PC-9 (cell line): ENCODE data around the gene LUC7L. TPM values are rescaled to one million over a fixed set of nuclear protein-coding genes. Genes with fewer than 3 reads are reported as not detected.
"Not testable (repeated sequence)": the region's sequence is repeated elsewhere in the genome, so short reads cannot be mapped to it uniquely, and the experiment has no call there.

Experiments
- BruUV-seq: library from RNA; stranded (reverse); fragments of 400-500 nt; replicated peaks from 2 replicates; lab custom pipeline; 2021; lab: Mats Ljungman, UMichigan
- CTCF ChIA-PET: fragments of 300-600 bp; sonication (Branson Sonifier 250); formaldehyde crosslinking; loops from one replicate; lab custom pipeline; 2022; ENCODE audit warnings: antibody characterized with exemption; lab: Charles Lee
- POLR2A ChIA-PET: fragments of 300-600 bp; sonication (Branson Sonifier 250); formaldehyde crosslinking; loops from one replicate; lab custom pipeline; 2022; ENCODE audit warnings: antibody characterized with exemption; ENCODE audit not compliant: unreplicated experiment; lab: Charles Lee
- DNase-seq, 2 experiments: peaks; one replicate each; pipeline versions ENCODE4 v3.0.0 to v3.0.0-alpha.2; 2015 to 2022; ENCODE audit warnings: mixed read lengths in 1 of 2
- H2AFZ ChIP-seq: fragments of 200-600 bp; sonication (generic); 2 replicates; pipeline ENCODE4 v1.8.1; 2017; ENCODE audit warnings: antibody characterized with exemption
- H3F3A ChIP-seq: fragments of 200-600 bp; sonication (generic); 2 replicates; pipeline ENCODE4 v1.8.1; 2017; ENCODE audit warnings: antibody characterized with exemption, mild to moderate bottlenecking, low read depth; ENCODE audit not compliant: insufficient read depth
- H3K27ac ChIP-seq: fragments of 200-600 bp; sonication (generic); 2 replicates; pipeline ENCODE4 v1.6.1; 2016; ENCODE audit warnings: mixed run types
- H3K27me3 ChIP-seq: fragments of 200-600 bp; sonication (generic); 2 replicates; pipeline ENCODE4 v1.6.1; 2016; ENCODE audit warnings: low read depth, mixed run types; ENCODE audit not compliant: insufficient read depth
- H3K36me3 ChIP-seq: fragments of 200-600 bp; sonication (generic); 2 replicates; pipeline ENCODE4 v1.6.1; 2016; ENCODE audit warnings: low read depth, mixed run types
- H3K4me1 ChIP-seq: fragments of 200-600 bp; sonication (generic); replicated peaks from 2 replicates; pipeline ENCODE4 v1.6.1; 2016; ENCODE audit warnings: mixed run types; ENCODE audit not compliant: insufficient read depth
- H3K4me2 ChIP-seq: fragments of 200-600 bp; sonication (generic); 2 replicates; pipeline ENCODE4 v1.6.1; 2017; ENCODE audit warnings: mixed run types
- H3K4me3 ChIP-seq: fragments of 200-600 bp; sonication (generic); 2 replicates; pipeline ENCODE4 v1.6.1; 2016; ENCODE audit warnings: mixed run types
- H3K79me2 ChIP-seq: fragments of 200-600 bp; sonication (generic); 2 replicates; pipeline ENCODE4 v1.6.1; 2017; ENCODE audit warnings: low read depth, mixed run types
- H3K9me2 ChIP-seq: fragments of 200-600 bp; sonication (generic); 2 replicates; pipeline ENCODE4 v1.8.1; 2017; ENCODE audit warnings: mild to moderate bottlenecking; ENCODE audit not compliant: insufficient read depth
- H3K9me3 ChIP-seq: fragments of 200-600 bp; sonication (generic); 2 replicates; pipeline ENCODE4 v1.8.1; 2016; ENCODE audit warnings: low read depth; ENCODE audit not compliant: insufficient read depth
- H4K20me1 ChIP-seq: fragments of 200-600 bp; sonication (generic); 2 replicates; pipeline ENCODE4 v1.8.1; 2017; ENCODE audit not compliant: insufficient read depth
- EZH2 ChIP-seq: fragments of 200-600 bp; sonication (generic); IDR thresholded peaks from 2 replicates; pipeline ENCODE4 v1.8.0; 2017; ENCODE audit warnings: antibody characterized with exemption, low read depth
- intact Hi-C: fragments of 100-400 bp; cut with micrococcal nuclease; formaldehyde crosslinking; loops from one replicate; pipeline ENCODE4 v1.10.0; 2022; ENCODE audit not compliant: unreplicated experiment
- total RNA-seq: library from RNA; stranded (reverse); gene quantifications from 2 replicates; pipeline ENCODE4 v1.2.3, GENCODE V29; 2021
- TF ChIP-seq, protein P1 (sequence below): fragments of 200-600 bp; sonication (generic); conservative IDR thresholded peaks from 2 replicates; pipeline ENCODE4 v1.6.1; 2017; ENCODE audit warnings: mixed run types, antibody characterized with exemption, mild to moderate bottlenecking, moderate library complexity

The LUC7L gene
- total RNA-seq, 1 experiment from 2014 or later = 64.3 TPM

DNA sequence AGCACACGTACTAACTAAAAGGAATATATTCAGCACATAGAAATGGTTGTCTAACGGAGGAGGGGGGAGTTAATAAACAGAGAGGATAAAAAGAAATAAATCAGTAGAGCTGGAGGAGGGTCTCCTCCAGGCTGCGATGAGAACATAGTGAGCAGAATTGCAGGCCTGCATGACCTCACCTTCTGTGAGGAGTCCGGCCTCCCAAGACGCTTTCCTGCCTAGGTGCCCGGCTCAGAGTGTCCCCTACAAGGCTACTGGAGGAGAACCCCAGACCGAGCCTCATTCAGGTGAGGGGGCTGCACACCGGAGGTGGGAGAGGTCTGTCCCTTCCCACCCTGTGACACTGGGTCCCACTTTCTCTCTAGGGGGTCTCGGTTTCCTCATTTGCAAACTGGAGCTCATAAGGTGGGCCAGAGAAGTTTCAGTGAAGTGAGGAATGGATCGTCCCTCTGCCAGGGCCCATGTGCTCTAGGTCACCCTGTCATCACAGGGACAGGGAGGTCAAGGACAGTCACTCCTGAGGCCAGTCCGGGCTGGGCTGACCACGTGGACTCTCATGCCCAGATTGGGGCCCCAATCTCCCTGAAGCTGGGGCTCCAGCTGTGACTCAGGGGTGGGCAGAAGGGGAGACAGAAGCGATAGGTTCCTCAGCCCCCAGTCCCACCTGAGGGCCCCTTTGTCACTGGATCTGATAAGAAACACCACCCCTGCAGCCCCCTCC lies 66.8 kb downstream of the LUC7L start:
- H3K4me1 ChIP-seq = no peaks in the 10 kb centered on the region
- CTCF ChIA-PET = no interaction called here
- TF ChIP-seq, protein P1, sequence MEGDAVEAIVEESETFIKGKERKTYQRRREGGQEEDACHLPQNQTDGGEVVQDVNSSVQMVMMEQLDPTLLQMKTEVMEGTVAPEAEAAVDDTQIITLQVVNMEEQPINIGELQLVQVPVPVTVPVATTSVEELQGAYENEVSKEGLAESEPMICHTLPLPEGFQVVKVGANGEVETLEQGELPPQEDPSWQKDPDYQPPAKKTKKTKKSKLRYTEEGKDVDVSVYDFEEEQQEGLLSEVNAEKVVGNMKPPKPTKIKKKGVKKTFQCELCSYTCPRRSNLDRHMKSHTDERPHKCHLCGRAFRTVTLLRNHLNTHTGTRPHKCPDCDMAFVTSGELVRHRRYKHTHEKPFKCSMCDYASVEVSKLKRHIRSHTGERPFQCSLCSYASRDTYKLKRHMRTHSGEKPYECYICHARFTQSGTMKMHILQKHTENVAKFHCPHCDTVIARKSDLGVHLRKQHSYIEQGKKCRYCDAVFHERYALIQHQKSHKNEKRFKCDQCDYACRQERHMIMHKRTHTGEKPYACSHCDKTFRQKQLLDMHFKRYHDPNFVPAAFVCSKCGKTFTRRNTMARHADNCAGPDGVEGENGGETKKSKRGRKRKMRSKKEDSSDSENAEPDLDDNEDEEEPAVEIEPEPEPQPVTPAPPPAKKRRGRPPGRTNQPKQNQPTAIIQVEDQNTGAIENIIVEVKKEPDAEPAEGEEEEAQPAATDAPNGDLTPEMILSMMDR = no peak
- TF ChIP-seq EZH2 = no peak
- POLR2A ChIA-PET = no interaction called here
- H3K9me3 ChIP-seq = no peaks in the 10 kb centered on the region
- no peak overlapping the region for H2AFZ ChIP-seq
- peaks cover 31% of the 10 kb centered on the region for H3K27me3 ChIP-seq
- BruUV-seq = no TSS peak
- H3K36me3 ChIP-seq = no peaks in the 10 kb centered on the region
- no peaks in the 10 kb centered on the region for H4K20me1 ChIP-seq
- intact Hi-C loops = no loop called here
- H3K4me2 ChIP-seq = no peak overlapping the region
- DNase-seq = no peak
- no peaks in the 10 kb centered on the region for H3K79me2 ChIP-seq
- no peak overlapping the region for H3K27ac ChIP-seq
- no peaks in the 10 kb centered on the region for H3K9me2 ChIP-seq
- peaks cover 6% of the 10 kb centered on the region; the same call in 1 of the 2 replicates for H3F3A ChIP-seq
- H3K4me3 ChIP-seq = no peak overlapping the region

DNA sequence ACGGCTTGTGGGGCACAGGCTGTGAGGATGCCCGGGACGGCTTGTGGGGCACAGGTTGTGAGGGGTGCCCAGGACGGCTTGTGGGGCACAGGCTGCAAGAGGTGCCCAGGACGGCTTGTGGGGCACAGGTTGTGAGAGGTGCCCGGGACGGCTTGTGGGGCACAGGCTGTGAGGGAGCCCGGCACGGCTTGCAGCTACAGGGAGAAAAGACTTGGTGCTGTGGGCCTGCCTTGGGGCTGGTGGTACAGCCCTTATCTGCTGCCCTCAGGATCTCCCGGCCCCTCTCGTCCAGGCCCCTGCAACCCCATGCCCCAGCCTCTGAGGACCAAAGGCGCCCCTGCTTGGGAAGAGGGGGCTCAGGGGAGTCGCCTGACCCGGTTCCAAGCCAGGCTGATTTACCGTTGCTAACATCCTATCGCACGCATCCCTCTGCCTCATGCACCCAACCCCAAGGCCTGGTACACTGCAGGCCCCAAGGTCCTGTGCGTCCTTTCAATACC lies 68.5 kb downstream of the LUC7L start:
- Histone ChIP-seq H2AFZ (no peak overlapping the region), H3K4me2 (no peak overlapping the region), H3K36me3 (no peaks in the 10 kb centered on the region), H3K27me3 (peaks cover 31% of the 10 kb centered on the region), H4K20me1 (no peaks in the 10 kb centered on the region), H3K27ac (no peak overlapping the region), H3K9me2 (no peaks in the 10 kb centered on the region), H3K4me3 (no peak overlapping the region), H3K4me1 (no peaks in the 10 kb centered on the region), H3F3A (no peaks in the 10 kb centered on the region), H3K79me2 (no peaks in the 10 kb centered on the region), H3K9me3 (no peaks in the 10 kb centered on the region)
- no peak for TF ChIP-seq EZH2
- TF ChIP-seq, protein P1 = no peak
- intact Hi-C loops = no loop called here
- ChIA-PET CTCF (no interaction called here), POLR2A (interaction anchor here (0.6 kb wide), 1 partner anchor 83 kb away, joined by 6 read pairs; no protein-coding TSS in a partner anchor)
- DNase-seq = no peak
- no TSS peak for BruUV-seq

DNA sequence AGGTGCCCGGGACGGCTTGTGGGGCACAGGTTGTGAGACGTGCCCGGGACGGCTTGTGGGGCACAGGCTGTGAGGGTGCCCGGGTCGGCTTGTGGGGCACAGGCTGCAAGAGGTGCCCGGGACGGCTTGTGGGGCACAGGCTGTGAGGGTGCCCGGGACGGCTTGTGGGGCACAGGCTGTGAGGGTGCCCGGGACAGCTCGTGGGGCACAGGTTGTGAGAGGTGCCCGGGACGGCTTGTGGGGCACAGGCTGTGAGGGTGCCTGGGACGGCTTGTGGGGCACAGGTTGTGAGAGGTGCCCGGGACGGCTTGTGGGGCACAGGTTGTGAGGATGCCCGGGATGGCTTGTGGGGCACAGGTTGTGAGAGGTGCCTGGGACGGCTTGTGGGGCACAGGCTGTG lies 69.0 kb downstream of the LUC7L start:
- intact Hi-C loops, POLR2A ChIA-PET, H4K20me1 ChIP-seq: not testable (repeated sequence)

More for the DNA sequence above, 69.0 kb downstream of the LUC7L start:
- H3K4me2 ChIP-seq, H3K9me3 ChIP-seq, DNase-seq, H3F3A ChIP-seq, H3K4me3 ChIP-seq, H3K4me1 ChIP-seq, BruUV-seq, H3K79me2 ChIP-seq, H2AFZ ChIP-seq, H3K9me2 ChIP-seq, H3K36me3 ChIP-seq, H3K27ac ChIP-seq: not testable (repeated sequence)
- CTCF ChIA-PET = interaction anchor here (0.6 kb wide), 1 partner anchor 15 kb away, joined by 3 read pairs; no protein-coding TSS in a partner anchor
- H3K27me3 ChIP-seq = peaks cover 31% of the 10 kb centered on the region
